Globus pallidus (tissue), 1 donor: ENCODE data around the gene GTF2A1.

Source experiments
- DNase-seq: peaks from one replicate; pipeline ENCODE4 v3.0.0-alpha.2; 2015; ENCODE audit warnings: low spot score

GTF2A1 gene

GRCh38 chr14:81177225-81177624 is 43.5 kb downstream of the GTF2A1 start:
- DNase-seq: no peak

GRCh38 chr14:81176241-81176640 is 44.5 kb downstream of the GTF2A1 start:
- peak; percentile 43 for DNase-seq

GRCh38 chr14:81172881-81173280 is 47.9 kb downstream of the GTF2A1 start:
- no peak for DNase-seq

- DNase-seq: no peak
These were observed 48.4 kb downstream of the GTF2A1 start for GRCh38 chr14:81172353-81172752.

- DNase-seq: no peak
These were observed 49.9 kb downstream of the GTF2A1 start for GRCh38 chr14:81170829-81171195.

GRCh38 chr14:81170104-81170828 is 50.5 kb downstream of the GTF2A1 start:
- DNase-seq: peak; percentile 97

- DNase-seq: peak; percentile 69
These were observed 51.1 kb downstream of the GTF2A1 start for GRCh38 chr14:81169711-81170103.

- DNase-seq: no peak
These were observed 51.5 kb downstream of the GTF2A1 start for GRCh38 chr14:81169267-81169666.

GRCh38 chr14:81166121-81166520 is 54.6 kb downstream of the GTF2A1 start:
- peak; percentile 59 for DNase-seq

GRCh38 chr14:81165188-81165587 is 55.6 kb downstream of the GTF2A1 start:
- DNase-seq: no peak

- DNase-seq: peak; percentile 45
These were observed 56.5 kb downstream of the GTF2A1 start for GRCh38 chr14:81164167-81164774.

GRCh38 chr14:81162941-81163340 is 57.8 kb downstream of the GTF2A1 start:
- no peak for DNase-seq

- no peak for DNase-seq
These were observed 59.0 kb downstream of the GTF2A1 start for GRCh38 chr14:81161749-81162148.

- DNase-seq: no peak
These were observed 59.7 kb downstream of the GTF2A1 start for GRCh38 chr14:81161088-81161487.

GRCh38 chr14:81157431-81157830 is 63.3 kb downstream of the GTF2A1 start:
- DNase-seq: no peak

GRCh38 chr14:81153187-81153586 is 67.6 kb downstream of the GTF2A1 start:
- DNase-seq: no peak

GRCh38 chr14:81148635-81149034 is 72.1 kb downstream of the GTF2A1 start:
- no peak for DNase-seq

GRCh38 chr14:81147140-81147897 is 73.4 kb downstream of the GTF2A1 start:
- DNase-seq: no peak

GRCh38 chr14:81144824-81145603 is 75.7 kb downstream of the GTF2A1 start:
- no peak for DNase-seq

GRCh38 chr14:81143793-81144192 is 77.0 kb downstream of the GTF2A1 start:
- DNase-seq: no peak

- DNase-seq: no peak
These were observed 79.3 kb downstream of the GTF2A1 start for GRCh38 chr14:81141426-81141825.

- no peak for DNase-seq
These were observed 82.3 kb downstream of the GTF2A1 start for GRCh38 chr14:81138429-81138828.
